H1 (cell line): ENCODE measurements around the gene TEX14.

Source experiments
- FOSL1 ChIP-seq: IDR thresholded peaks from 2 replicates; pipeline ENCODE4 v1.6.1; 2011; ENCODE audit warnings: mild to moderate bottlenecking, low read depth, low read length, moderate library complexity; ENCODE audit not compliant: insufficient read depth
- SP4 ChIP-seq: IDR thresholded peaks from 2 replicates; pipeline ENCODE4 v1.6.1; 2012; ENCODE audit warnings: low read length, inconsistent platforms
- TF ChIP-seq, protein P1 (sequence below), 3 experiments: IDR thresholded peaks; 1 replicate in 2 of 3; 2 replicates in 1 of 3; pipeline versions ENCODE4 v1.5.1 to v1.6.1; 2011; ENCODE audit warnings: low read length in 3 of 3, mild to moderate bottlenecking in 3 of 3, inconsistent platforms in 2 of 3, low read depth in 1 of 3, moderate library complexity in 1 of 3; ENCODE audit not compliant: insufficient read depth in 1 of 3; ENCODE audit errors: control extremely low read depth in 1 of 3
- TF ChIP-seq, protein P2 (sequence below): IDR thresholded peaks from 2 replicates; pipeline ENCODE4 v1.6.1; 2011; ENCODE audit warnings: low read depth, mild to moderate bottlenecking, low read length; ENCODE audit not compliant: insufficient read depth

DNA sequence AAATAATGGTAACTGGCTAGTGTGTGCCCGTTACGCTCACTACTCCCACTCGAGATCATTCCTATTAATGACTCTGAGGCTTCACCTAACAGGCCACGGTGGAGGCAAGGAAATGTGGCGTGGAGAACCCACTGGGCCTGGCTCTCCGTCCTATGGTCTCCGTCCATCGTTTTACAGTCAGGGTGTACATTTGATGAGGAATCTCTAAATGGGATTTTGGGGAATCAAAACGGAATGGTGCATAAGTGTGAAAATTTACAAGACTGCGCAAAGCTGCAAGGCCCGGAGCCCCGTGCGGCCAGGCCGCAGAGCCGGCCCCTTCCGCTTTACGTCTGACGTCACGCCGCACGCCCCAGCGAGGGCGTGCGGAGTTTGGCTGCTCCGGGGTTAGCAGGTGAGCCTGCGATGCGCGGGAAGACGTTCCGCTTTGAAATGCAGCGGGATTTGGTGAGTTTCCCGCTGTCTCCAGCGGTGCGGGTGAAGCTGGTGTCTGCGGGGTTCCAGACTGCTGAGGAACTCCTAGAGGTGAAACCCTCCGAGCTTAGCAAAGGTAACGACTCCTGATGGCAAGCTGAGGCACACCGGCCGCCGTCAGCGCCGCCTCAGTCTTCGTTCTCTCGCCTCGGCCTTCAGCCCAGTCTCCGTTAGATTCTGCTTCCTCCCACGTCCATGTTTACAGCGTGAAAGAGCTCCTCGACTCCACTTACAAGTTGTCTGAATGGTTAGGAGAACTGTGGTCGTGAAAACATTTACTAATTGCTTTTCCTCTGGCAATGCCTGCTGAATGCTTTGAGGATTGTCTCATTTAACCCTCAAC, 602 bp upstream of the TEX14 start, which contains the start of gene RAD51C:
- TF ChIP-seq, protein P1, sequence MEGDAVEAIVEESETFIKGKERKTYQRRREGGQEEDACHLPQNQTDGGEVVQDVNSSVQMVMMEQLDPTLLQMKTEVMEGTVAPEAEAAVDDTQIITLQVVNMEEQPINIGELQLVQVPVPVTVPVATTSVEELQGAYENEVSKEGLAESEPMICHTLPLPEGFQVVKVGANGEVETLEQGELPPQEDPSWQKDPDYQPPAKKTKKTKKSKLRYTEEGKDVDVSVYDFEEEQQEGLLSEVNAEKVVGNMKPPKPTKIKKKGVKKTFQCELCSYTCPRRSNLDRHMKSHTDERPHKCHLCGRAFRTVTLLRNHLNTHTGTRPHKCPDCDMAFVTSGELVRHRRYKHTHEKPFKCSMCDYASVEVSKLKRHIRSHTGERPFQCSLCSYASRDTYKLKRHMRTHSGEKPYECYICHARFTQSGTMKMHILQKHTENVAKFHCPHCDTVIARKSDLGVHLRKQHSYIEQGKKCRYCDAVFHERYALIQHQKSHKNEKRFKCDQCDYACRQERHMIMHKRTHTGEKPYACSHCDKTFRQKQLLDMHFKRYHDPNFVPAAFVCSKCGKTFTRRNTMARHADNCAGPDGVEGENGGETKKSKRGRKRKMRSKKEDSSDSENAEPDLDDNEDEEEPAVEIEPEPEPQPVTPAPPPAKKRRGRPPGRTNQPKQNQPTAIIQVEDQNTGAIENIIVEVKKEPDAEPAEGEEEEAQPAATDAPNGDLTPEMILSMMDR (IDR thresholded peaks at IDR 0.05; ENCODE audit: control extremely low read depth in 1 of 3, insufficient read depth in 1 of 3, low read depth in 1 of 3, low read length in 3 of 3): no peak
- TF ChIP-seq, protein P2, sequence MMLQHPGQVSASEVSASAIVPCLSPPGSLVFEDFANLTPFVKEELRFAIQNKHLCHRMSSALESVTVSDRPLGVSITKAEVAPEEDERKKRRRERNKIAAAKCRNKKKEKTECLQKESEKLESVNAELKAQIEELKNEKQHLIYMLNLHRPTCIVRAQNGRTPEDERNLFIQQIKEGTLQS: no peak
- TF ChIP-seq SP4: 0 out of 2 replicates have a peak, but pooled peaks have one; percentile 61
- no peak for TF ChIP-seq FOSL1
